ENCODE data around the gene BRINP3.

Gene BRINP3

DNA sequence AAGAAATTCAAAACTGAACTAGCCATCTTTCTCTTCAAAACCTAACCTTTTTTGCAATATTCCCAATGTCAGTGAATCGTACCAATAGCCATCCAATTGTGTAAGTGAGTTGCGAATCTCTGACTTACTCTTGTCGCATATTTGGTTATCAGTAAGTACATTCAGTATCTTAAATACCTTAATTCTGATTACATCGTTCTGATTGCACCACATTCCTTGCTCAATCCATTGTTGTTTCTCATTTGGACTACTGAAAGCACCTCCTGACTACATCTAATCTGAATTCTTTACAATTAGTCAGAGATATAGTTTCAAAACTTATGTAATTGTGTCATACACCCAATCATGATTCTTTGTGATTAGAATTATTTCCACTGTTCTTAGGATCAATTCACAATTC, 16.8 kb upstream of the BRINP3 start (continued):
- TF ChIP-seq PRDM6 (tag by site-specific recombination; IDR thresholded peaks at IDR 0.05) (no peak), ZNF362 (tag by site-specific recombination; IDR thresholded peaks at IDR 0.05) (no peak), ZNF398 (tag by site-specific recombination; IDR thresholded peaks at IDR 0.05) (no peak), PBX3 (CRISPR knock-in tag; IDR thresholded peaks at IDR 0.05) (no peak), BCL11A (tag by site-specific recombination; IDR thresholded peaks at IDR 0.05; ENCODE audit: low read depth) (no peak), ZNF133 (tag by site-specific recombination; IDR thresholded peaks at IDR 0.05) (no peak), ZNF394 (tag by site-specific recombination; IDR thresholded peaks at IDR 0.05; ENCODE audit: borderline replicate concordance) (no peak), ZFP3 (tag by site-specific recombination; IDR thresholded peaks at IDR 0.05; ENCODE audit: low read depth) (no peak), ZNF530 (tag by site-specific recombination; IDR thresholded peaks at IDR 0.05; ENCODE audit: low read depth) (no peak), ZIC2 (tag by site-specific recombination; IDR thresholded peaks at IDR 0.05) (no peak)
- TF ChIP-seq, protein P1, sequence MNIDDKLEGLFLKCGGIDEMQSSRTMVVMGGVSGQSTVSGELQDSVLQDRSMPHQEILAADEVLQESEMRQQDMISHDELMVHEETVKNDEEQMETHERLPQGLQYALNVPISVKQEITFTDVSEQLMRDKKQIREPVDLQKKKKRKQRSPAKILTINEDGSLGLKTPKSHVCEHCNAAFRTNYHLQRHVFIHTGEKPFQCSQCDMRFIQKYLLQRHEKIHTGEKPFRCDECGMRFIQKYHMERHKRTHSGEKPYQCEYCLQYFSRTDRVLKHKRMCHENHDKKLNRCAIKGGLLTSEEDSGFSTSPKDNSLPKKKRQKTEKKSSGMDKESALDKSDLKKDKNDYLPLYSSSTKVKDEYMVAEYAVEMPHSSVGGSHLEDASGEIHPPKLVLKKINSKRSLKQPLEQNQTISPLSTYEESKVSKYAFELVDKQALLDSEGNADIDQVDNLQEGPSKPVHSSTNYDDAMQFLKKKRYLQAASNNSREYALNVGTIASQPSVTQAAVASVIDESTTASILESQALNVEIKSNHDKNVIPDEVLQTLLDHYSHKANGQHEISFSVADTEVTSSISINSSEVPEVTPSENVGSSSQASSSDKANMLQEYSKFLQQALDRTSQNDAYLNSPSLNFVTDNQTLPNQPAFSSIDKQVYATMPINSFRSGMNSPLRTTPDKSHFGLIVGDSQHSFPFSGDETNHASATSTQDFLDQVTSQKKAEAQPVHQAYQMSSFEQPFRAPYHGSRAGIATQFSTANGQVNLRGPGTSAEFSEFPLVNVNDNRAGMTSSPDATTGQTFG (tag by site-specific recombination; IDR thresholded peaks at IDR 0.05; ENCODE audit: borderline replicate concordance) = no peak

DNA sequence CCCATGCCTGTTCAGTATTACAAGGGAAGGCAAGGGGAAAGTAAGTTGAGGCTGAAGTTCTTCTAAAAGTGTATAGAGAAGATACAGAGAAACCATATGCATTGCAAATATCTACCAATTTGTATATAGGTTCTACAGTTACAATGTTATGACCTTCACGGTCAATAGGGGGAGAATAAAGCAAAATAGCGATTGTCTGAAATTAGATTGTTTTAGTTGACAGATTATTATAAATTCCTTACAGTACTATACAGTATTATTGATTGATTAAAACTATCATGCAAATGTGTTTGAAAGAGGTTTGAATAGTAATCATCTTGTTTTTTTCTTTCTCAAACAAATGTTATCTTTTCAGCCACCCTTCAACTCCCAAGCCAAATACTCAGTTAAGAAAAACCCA, 13.7 kb upstream of the BRINP3 start:
- Histone ChIP-seq H3K4me1 (ENCODE audit: control insufficient read depth, insufficient read depth, low read length) (no peaks in the 10 kb centered on the region), H3K27ac (ENCODE audit: extremely low read depth, low read depth, low read length) (no peak overlapping the region), H3K9me3 (ENCODE audit: control insufficient read depth, insufficient read depth, low read depth, low read length) (no peaks in the 10 kb centered on the region), H3K4me3 (ENCODE audit: low read depth, low read length) (no peak overlapping the region), H3K36me3 (ENCODE audit: control insufficient read depth in 2 of 2, insufficient read depth in 1 of 2, low read length in 2 of 2) (no peaks in the 10 kb centered on the region)
- CTCF ChIA-PET = no interaction called here
- POLR2A ChIA-PET = no interaction called here
- TF ChIP-seq KLF7 (tag by site-specific recombination; IDR thresholded peaks at IDR 0.05; ENCODE audit: borderline replicate concordance) (no peak), ZNF76 (tag by site-specific recombination; IDR thresholded peaks at IDR 0.05; ENCODE audit: borderline replicate concordance, low read depth) (no peak), MZF1 (tag by site-specific recombination; IDR thresholded peaks at IDR 0.05; ENCODE audit: borderline replicate concordance) (no peak), ZNF311 (tag by site-specific recombination; IDR thresholded peaks at IDR 0.05; ENCODE audit: borderline replicate concordance) (no peak), ZNF660 (tag by site-specific recombination; IDR thresholded peaks at IDR 0.05) (no peak), ZNF843 (tag by site-specific recombination; IDR thresholded peaks at IDR 0.05) (no peak), OVOL3 (tag by site-specific recombination; IDR thresholded peaks at IDR 0.05) (no peak), HOXA7 (CRISPR knock-in tag; IDR thresholded peaks at IDR 0.05; ENCODE audit: borderline replicate concordance) (no peak), KLF9 (tag by site-specific recombination; IDR thresholded peaks at IDR 0.05; ENCODE audit: low read depth) (no peak), ZNF280D (tag by site-specific recombination; IDR thresholded peaks at IDR 0.05) (no peak), SP7 (tag by site-specific recombination; IDR thresholded peaks at IDR 0.05) (no peak), YY2 (tag by site-specific recombination; IDR thresholded peaks at IDR 0.05) (no peak)
- TF ChIP-seq, protein P2, sequence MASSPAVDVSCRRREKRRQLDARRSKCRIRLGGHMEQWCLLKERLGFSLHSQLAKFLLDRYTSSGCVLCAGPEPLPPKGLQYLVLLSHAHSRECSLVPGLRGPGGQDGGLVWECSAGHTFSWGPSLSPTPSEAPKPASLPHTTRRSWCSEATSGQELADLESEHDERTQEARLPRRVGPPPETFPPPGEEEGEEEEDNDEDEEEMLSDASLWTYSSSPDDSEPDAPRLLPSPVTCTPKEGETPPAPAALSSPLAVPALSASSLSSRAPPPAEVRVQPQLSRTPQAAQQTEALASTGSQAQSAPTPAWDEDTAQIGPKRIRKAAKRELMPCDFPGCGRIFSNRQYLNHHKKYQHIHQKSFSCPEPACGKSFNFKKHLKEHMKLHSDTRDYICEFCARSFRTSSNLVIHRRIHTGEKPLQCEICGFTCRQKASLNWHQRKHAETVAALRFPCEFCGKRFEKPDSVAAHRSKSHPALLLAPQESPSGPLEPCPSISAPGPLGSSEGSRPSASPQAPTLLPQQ (tag by site-specific recombination; IDR thresholded peaks at IDR 0.05) = no peak

All from HEK293 (cell line).